Keratinocyte (primary cell): ENCODE measurements around the gene GRIK4.

Experiments
- CTCF ChIP-seq, 3 experiments: IDR thresholded peaks in 1 of 3; conservative IDR thresholded peaks in 1 of 3; optimal IDR thresholded peaks in 1 of 3; 2 replicates in 2 of 3; 3 replicates in 1 of 3; pipeline versions ENCODE3 to v1.5.1; 2011; ENCODE audit warnings: low read length in 3 of 3, mild to moderate bottlenecking in 3 of 3, moderate library complexity in 2 of 3, control low read depth in 1 of 3, inconsistent platforms in 1 of 3; ENCODE audit not compliant: insufficient read depth in 2 of 3; ENCODE audit errors: extremely low read depth in 1 of 3
- EZH2 ChIP-seq: IDR thresholded peaks from one replicate; pipeline ENCODE4 v1.6.1; 2012; ENCODE audit warnings: inconsistent platforms, mild to moderate bottlenecking, low read length, moderate library complexity

GRCh38 chr11:120969993-120970392 is 458.4 kb downstream of the GRIK4 start:
- no peak for TF ChIP-seq CTCF (optimal IDR thresholded peaks at IDR 0.05 in 1 of 3, IDR thresholded peaks at IDR 0.05 in 1 of 3, conservative IDR thresholded peaks at IDR 0.05 in 1 of 3; ENCODE audit: extremely low read depth in 1 of 3, insufficient read depth in 2 of 3, low read length in 3 of 3)
- TF ChIP-seq EZH2: no peak
